Hematopoietic multipotent progenitor cell treated with erythropoietin and hydrocortisone succinate and interleukin-3 and kit ligand, for 6 days (in vitro differentiated cells): ENCODE measurements around the gene ADGRB2.
A peak's percentile ranks its signal among the peaks of the same experiment; 100 is the strongest.

Experiments
- DNase-seq: peaks from one replicate; pipeline ENCODE4 v3.0.0-alpha.2; 2015

The ADGRB2 gene

DNA sequence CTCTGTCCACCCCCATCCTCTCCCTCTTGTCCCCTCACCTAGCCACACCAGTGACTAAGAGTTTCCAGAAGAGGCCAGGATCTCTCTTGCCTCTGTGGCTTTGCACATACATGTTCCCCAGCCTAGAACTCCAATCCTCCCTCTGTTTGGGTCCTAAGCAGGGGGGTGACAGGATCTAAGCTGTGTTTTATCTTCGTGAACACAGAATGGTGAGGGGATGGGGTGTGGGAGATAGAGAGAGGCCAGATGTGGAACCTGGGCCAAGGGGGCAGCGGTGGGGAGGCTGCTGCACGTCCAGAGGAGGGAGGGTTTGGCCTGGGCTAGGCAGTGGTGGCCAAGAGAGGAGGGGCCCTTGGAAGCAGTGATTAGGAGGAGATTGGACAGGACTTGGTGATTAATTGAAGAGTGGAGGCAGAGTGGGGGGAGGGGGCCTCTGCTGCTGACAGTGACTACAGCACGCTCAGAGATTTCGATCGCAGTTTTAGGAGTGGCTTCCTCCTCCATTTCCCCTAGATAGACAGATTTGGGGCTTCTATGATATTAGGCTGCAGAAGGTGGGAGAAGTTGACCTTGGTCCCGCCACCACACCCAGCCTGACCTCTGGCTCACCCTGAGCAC lies 17.1 kb upstream of the ADGRB2 start:
- peak; percentile 42 for DNase-seq

DNA sequence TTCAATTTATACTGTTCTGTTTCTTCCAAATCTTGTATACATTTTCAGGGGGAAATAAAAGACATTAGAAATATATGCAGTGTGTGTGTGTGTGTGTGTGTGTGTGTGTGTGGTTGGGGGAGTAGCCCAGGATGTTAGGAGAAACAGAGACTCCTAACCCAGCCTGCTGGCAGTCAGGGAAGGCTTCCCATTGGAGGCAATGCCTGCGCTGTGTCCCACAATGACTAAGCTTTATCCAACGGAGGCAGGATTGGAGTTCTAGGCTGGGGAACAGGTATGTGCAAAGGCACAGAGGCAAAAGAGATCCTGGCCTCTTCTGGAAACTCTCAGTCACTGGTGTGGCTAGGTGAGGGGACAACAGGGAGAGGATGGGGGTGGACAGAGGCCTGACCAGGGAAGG lies 16.5 kb upstream of the ADGRB2 start:
- no peak for DNase-seq

DNA sequence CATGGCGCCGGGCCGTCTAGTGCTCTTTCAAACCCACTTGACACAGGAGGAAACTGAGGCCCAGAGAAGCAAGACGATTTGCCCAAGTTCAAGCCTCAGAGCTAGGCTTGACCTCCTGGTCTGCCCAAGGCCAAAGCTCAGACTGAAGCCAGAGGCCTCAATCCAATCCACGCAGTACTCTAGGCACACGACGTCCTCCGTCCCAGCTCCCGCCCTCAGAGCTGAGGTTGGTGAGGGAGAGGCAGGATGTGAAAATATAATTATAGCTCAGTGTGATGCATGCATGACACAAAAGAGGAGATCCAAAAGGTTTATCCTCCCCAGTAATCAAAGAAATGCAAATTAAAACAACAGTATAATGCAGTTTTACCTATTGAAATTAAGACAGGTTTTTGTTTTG lies 15.5 kb upstream of the ADGRB2 start:
- DNase-seq, result no peak

DNA sequence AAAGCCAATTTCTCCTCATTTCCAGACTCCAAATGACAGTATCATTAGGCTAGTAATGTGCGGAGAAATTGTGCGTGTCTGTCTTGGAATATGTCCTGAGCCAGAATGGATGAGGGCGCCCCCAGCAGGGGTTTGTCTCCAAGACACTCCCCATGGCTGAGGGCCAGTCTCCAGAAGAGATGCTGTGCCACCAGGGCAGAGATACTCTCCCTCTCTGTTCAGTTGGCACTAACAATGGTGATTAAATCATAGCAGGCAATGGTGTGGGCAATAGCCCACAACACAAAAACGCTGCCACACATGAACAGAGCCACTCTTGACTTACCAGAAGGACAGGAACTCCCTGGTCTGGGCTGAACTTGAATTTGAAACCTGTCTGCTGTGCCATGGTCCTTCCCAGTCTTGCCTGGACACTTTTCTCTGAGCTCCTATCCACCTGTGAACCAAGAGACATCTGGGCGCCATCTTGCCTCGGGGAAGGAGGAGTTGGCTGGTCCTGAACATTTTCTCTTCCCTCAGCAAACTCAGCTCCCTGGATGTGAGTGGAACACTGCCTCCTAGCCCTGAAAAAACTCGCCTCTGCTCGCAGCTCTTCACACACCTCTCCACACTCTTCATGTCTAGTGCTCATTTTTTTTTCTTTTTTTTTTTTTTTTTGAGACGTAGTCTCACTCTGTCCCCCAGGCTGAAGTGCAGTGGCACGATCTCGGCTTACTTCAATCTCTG lies 14.8 kb upstream of the ADGRB2 start:
- DNase-seq, result no peak

DNA sequence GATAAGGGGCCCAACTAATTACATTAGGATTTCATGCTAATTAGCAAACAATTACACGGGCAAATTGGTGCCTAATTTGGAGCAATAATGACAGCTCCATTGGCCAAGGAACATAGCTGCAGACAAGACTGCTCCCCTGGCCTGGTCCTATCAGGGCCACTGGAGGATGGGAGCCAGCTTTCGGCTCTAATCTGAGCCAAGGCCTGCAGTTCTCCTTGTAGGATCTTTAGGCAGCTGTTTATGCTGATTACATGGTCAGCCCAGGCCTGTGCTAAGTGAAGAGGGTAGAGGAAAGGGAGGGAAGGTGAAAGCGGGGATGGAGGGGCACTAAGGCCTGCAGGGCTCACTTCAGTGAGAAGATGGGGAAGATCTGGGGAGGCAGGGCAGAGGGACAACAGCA lies 12.4 kb upstream of the ADGRB2 start:
- DNase-seq, result no peak

DNA sequence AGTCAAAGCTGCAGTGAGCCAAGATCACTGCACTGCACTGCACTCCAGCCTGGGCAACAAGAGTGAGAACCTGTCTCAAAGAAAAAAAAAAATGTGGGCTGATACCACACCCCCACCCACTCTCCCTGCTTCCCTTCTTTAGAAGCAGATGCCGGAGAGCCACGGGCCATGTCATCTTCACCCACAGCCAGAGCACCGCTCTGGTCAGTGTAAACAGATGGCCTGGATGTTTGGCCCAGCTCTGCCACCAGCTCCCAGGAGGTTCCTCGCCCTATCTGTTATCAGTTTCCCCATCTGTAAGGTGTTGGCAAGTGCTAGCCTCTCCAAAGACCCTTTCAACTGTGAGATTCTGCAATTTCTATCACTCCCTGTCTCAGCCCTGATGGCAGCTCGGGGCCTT lies 11.9 kb upstream of the ADGRB2 start:
- DNase-seq, result no peak

DNA sequence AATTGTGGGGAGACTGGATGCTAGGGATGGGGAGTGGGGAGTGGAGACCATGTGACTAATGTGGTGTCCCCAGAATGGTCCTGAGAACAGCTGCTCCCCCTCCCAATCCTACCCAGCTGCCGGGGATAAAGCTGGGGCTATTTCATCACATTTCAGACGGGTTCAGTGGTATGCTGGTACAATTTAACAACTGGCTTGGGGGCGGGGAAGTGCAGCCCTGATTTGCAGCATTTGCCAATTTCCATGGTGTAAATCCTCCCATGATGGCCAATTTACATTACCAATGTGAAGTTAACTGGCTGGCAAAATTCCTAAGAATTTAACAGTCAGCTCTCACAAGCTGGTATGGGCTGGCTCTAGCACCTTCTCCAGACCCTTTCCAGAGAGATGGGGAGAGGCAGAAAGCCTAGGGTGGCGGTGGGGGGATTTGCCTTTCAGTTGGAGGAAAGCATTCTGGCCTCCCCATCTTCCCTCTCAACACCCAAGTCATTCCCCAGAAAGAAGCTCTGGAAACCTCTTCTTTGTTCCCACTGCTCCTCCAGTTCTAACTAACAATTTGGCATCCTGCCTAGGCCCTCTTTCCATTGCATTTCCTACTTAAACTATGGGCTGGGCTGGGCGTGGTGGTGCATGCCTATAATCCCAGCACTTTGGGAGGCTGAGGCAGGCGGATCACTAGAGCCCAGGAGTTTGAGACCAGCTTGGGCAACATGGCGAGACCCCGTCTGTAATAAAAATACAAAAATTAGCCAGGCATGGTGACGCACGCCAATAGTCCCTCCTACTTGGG lies 11.3 kb upstream of the ADGRB2 start:
- DNase-seq, result no peak

DNA sequence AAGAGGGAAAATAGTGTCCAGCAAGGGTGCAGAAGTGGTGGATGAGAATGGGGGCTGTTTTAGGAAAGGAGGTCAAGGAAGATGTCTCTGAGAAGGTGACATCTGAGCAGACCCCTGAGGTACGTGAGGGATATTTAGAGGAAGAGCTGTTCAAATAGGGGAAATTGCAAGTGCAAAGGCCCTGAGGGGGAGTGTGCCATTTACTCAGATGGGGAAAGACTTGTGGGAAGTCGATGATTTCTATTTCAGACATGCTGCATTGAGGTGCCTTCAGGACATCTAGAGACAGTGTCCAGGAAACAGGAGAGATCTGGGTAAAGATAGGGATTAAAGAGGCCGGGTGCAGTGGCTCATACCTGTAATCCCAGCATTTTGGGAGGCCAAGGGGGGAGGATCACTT lies 10.4 kb upstream of the ADGRB2 start:
- DNase-seq, result no peak

DNA sequence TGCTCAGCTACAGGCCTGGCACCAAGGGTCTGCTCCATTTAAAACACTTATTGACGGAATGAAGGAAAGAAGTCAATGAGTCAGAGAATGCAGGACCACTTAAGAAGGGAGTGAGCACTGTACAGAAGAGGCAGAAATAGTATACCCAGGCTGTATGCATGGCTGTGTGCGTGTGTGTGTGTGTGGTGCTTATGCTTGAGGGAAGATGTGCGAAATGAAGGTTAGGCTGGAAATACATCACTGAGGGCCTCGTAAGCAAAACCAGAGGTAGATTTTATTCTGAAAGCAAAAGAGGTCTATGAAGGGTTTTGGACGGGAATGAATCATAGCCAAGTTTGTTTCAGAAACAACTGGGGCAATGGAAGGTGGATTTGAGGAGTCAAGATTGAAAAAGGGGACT lies 9.7 kb upstream of the ADGRB2 start:
- no peak for DNase-seq

DNA sequence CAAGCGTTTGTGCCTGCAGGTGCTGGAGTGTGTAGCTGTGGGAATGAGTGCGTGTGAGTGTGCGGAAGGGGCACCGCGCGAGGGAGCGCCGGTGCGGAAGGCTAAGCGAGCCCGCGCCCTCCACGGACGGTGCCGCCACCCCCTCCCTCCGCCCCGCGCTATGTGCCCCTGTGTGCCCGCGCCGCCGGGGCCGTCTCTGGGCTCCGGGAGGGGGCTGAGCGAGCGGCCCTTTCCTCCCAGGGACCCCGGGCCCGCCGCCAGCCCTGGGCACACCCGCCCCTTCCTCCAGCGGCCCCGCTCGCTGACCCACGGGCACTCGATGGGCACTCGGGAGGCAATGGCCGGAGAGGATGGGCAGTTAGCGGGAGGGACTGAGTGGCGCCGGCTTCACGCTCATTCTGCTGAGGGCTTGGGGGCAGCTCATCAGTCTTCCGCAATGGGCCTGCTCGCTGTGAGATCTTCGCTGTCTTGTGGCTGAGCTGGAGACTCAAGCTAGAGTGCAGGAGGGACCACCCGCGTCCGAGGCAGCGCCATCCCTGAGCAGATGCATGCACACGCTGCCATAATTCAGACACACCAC lies 8.6 kb upstream of the ADGRB2 start:
- no peak for DNase-seq

DNA sequence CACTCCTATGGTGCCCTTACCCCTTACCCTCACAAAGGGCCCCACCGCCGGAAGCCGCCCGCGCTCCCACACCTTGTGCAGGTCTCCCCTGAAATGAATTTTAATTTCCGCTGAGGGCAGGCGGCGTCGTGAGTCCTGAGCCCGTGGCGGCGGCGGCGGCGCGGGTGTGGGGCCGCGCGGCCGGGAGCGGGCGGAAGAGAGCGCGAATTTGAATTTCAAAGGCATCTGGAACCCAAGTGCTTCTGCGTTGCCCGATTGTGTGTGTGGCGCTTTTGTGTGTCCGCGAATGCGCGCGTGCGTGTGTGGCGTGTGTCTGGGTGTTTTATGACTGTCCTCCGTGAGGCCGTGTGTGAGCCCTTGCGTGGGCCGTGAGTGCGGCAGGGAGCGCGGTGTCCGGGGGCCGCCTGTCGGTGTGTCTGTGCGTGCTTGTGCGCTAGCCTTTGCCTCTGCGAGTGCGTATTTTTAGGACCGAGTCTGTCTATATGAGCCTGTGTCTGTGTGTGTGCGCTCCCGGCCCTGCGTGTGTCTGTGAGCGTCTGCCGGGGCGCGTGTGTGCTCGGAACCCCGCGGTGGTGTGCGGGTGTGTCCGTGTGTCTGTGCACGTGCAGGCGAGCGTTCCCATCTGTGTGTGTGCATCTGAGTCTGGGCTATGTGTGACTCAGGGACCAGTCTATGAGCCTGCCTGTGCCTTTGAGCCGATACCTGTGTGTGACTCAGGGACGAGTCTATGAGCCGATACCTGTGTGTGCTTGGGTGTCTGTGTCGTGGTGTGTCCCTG lies 7.9 kb upstream of the ADGRB2 start:
- no peak for DNase-seq

DNA sequence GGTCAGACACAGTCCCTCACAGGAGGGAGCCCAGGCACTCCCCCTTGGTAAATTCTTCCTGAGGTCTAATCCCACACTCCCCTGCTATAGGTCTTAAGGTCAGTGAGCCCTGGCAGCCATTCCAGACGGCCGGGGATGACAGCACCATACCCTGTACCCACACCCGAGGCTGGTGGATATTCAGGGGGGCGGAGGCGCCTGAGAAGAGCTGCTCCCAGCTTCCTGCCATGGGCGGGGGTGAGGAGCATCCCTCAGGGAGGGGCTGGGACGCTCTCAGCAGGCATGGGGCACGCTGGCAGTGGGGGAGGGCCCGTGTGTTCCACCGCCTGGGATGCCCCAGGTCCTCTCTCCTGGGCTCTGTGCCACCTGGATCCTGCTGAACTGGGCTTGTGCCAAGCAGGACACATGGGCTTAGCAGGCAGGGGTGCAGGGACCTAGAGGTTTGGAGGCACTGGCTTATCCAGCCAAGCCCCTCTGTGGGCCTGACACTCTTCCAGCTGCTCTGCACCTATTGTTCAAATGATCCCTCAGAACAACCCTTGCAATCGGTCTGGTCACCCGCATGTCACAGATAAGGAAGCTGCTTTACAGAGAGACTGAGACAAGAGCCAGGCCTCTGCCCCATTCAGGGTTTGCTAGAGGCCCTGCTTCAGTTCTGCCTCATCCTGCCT lies 5.7 kb upstream of the ADGRB2 start:
- peak; percentile 51 for DNase-seq

DNA sequence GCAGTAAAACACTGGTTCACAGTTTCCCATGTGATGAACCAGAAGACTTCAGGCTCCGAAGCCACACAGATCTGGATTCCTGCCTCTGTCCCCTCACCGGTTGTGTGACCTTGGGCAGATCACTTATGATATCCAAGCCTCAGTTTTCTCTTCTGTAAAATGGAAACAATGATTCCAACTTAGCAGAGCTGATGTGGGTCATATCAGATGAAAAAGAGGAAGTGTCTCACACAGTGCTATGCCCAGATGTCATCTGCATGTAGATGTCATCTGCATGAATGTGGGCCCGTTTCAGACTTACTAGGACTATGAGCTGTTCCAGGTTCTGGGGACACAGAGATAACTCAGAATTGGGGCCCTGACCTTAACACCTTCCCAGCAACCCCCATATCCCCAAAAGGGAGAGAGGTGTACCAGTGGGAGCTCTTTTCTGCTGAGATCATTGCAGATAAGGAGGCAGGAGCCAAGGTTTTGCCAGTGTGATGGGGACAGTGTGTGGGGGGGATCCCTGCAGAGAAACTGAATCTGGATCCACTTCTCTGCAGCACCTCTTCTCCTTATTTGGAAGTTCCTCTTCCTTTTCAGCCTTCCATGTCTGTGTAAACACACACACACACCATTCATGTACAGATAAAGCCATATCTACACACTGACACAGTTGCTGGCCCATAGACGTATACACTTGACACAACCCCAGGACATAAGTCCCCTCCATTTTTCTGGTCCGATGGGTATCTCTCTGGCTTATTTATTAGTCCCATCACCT lies 5.0 kb upstream of the ADGRB2 start:
- peak; percentile 48 for DNase-seq

DNA sequence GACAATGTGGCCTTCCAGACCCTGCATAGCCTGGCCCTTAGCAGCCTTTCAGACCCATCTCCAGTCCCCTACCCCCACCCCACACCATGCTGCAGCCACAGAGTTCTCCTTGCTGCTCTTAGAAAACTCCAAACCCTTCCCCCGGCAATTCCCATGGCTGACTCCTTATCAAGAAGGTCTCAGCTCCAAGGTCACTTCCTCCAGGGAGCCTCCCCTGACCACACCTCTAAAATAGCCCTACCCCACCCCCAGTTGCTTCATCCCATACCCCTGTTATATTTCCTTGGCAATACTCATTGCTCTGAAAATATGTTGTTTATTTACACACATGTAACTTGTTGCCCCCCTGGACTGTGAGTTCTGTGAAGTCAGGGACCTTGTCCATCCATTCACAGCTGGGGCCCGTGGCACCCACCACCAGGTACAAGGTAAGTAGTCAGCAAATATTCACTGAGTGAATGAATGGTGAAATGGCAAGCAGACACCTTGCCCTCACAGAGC lies 4.3 kb upstream of the ADGRB2 start:
- DNase-seq, result no peak

DNA sequence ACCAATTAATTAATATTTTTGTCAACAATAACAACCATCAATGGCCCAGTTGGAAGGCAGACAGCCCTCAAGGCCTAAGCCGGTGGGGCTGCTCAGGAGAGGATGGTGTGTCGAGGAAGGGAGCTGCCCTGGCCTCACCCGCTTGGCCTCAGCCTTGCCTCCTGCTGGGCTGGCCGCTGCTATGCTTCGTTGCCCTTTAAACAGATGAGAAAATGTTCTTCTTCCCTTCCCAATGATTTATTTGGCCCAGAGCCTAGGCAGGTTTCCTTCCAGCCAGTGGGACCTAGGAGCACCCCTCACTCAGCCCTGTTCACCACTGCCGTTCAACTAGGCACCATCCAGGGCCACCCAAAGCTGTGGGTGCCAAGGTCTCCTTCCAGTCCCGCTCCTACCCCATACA lies 3.1 kb upstream of the ADGRB2 start:
- DNase-seq, result no peak

DNA sequence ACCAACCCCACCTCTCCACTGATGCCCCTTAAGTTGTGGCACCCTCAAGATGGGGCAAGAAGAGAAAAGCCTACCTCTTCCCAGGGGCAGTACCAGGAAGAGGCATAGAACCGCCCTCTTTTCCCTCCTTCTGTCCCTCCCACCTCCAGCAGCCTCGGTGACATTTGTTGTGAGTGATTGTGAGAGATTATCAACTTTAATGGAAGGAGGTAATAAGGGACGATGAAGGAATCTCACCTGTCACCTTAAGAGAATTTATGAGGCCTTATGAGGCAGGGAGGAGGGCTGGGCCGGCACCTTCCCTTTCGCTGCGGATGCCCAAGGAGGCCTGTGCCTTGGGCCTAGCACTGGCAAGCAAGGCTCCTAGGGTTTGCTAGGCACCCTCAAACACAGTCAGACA lies 1.4 kb upstream of the ADGRB2 start:
- no peak for DNase-seq

DNA sequence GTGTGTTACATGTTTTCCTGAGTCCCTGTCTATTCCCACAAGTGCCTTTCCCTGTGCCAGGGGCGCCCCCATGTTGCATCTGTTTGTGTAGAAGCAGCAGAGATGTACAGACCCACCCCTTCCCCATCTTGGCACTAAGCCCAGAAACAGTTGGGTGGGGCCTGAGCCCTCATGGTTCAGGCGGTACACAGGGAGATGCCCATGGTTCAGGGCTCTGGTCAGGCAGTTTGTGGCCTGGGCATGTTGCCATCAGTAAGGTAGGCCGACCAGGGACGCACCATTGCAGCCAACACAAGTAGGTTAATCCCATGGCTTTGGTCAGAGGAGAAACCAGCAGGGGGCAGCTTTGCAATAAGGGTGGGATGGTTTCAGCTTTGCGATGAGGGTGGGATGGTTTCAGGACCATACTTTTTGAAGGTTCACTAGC lies 914 bp upstream of the ADGRB2 start:
- peak; percentile 64 for DNase-seq

DNA sequence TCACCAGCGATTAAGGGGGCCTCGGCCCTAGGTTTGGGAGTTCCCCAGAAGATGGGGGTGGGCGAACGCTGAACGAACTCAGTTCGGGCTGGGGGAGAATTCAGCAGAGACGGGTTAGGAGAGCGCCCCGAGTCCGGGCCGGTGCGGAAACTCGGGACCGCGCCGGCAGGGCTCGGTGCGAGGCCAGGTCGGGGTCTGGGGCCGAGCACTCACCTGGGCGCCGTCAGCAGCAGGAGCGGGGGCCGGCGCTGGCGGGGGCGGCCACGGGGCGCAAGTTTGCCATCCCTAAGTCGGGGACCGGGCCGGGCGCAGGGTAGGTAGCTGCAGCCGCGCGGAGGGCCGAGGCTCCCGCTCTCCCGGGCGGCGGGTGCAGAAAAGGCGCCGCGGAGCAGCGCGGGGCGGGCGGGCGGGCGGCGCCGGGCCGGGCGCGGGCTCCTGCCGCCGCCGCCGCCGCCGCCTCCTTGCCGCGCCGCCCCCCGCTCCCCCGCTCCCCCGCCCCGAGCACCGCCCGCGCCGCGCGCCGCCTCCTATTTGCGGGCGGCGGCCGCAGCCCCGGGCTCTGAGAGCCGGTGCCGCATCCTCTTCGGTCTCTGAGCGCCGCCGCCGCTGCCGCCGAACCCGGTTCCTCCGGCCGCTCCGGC lies 349 bp downstream of the ADGRB2 start:
- no peak for DNase-seq

DNA sequence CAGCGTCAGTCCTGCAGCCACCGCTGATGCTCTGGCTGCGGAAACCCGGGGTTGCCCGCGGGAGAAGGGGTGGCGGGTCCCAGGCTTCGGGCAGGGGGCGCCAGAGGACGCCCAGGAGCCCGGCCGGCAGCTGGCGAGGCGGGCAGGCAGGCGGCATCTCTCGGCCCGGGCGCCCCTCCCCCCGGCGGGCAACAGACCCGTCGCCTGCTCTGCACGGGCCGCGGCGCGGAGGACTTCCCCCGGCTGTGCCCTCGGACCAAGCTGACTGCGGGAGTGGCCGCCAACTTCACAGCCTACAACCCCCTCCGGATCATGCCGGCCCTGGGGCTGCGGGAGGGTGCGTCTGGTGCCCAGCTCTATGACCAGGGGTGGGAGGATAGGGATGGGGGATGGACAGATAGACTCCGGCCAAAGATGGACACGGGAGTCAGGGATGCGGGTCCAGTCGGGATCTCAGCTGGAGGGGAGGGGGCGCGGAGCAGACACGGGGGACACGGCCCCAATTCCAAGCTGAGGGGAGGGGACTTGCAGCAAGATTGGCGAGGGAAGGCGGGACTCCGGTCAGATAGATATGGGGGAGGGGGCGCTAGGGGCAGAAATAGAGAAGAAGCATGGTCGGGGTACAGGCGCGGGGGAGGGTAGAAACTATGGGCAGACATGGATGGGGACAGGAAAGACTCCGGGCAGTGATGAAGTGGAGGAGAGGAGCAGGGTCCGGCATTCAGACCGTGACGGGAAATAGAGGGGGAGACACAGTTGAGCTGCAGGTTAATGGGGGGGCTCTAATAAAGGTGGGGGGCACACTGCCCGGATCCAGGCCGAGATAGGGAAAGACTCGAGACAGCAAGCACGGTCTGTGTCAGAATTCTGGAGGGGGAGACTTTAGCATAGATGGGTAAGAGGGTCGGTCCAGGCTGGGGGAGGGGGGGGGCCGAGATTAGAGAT lies 1.1 kb downstream of the ADGRB2 start:
- DNase-seq, result peak; percentile 77

DNA sequence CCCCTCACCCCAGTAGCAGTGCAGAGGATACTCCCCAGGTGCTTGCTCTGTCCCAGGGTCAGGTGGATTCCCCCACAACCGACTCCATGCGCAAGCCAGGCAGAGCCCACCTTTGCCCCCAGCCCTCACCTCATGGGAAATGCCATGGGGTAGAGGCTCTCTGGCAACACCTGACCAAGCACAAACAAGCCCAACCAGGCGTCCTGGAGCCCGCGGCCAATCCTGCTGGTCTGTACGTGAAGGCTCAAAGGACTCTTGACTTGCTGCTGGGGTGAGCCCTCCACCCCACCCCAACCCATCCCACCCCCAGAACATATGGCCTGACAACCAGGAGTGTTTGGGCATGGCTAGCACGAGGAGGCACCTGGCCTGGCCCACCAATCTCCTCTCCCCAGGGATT lies 1.8 kb downstream of the ADGRB2 start:
- DNase-seq, result no peak
